Middle frontal gyrus (tissue), 1 donor: ENCODE results near the gene LRRC3.

Source experiments
- DNase-seq: peaks from one replicate; pipeline ENCODE4 v3.0.0-alpha.2; 2015; ENCODE audit warnings: low spot score; ENCODE audit errors: extremely low spot score

Gene LRRC3

DNA sequence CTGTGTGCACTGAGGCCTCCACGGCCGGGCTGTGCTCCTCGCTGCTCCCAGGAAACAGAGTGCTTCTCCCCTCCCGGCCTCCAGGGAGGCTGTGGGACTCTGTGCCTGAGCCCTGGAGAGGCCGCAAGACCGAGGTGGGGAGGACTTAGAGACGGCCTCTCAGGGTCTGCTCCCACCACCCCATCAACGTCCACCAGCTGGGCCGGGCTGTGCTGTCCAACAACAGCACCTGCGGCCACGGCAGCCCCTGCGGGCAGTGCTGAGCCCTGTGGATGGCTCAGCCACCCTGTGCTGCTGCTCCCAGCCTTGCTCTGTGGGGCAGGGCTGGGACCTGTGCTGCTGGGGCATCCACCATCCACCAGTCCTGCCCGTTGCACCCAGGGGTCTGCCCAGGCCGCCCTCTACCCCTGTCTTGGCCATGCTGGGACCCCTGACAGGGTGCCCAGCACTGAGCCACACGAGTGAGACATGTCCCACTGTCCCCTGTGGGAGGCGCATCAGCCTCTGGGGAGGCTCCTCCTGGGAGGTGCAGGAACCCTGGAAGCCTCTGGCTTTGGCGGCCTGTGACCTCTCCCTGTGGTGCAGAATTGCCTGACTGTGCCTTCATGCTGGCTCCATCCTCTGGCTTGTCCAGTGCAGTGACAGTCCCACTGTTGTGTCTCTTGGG lies 31.2 kb upstream of the LRRC3 start:
- no peak for DNase-seq

DNA sequence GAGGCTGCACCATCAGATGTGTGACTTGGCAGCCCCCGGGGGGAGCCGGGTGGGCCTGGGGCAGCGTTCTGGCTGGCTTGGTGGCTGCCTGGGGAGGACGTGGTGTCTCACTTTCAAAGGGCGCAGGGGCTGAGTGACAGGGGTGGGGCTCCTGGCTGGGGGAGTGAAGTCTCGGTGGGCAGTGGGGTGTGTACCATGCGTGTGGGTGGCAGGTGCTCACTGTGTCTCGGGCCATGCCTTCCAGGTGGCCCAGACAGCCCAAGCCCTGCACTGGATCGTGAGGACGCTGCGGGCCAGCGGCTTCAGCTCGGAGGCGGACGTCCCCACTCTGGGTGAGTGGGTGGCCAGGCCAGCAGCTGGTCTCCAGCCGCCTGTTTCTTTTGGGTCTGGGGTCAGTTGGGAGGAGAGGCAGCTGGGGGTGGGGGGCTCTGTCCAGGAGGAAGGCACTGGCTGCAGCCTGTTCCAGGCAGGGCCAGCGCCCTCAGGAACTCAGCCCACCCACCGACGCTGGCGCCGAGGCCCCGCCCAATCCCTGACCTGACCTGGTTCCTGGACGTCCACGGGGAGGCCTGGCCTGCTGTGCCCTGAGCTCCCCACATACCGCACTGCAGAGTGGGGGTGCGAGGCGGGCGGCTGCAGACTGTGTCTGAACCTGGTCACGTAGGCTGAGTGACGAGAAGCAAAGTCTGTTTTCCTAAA lies 30.6 kb upstream of the LRRC3 start:
- DNase-seq = no peak

DNA sequence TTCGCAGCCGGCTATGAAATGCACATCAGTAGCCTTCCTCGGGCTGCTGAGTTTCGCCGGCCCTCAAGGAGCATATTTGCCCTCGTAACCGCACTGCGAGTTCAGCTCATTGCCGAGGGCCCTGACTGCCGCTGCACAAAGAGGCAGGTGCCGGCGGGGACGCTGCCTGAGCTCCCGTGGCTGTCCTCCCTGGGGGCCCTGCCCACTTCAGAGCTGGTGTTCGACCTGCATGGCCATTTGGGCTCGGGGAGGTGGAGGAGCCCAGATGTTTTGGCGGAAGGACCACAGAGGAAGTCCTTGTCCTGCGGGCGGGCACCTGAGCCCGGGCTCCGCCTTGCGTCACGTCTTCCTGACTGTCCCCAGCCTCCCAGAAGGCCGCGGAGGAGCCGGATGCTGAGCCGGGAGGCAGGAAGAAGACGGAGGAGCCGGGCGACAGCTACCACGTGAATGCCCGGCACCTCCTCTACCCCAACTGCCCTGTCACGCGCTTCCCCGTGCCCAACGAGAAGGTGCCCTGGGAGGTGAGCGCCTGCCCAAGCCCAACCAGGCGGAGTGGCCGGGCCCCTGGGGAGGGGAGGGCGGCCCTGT lies 29.9 kb upstream of the LRRC3 start:
- no peak for DNase-seq

DNA sequence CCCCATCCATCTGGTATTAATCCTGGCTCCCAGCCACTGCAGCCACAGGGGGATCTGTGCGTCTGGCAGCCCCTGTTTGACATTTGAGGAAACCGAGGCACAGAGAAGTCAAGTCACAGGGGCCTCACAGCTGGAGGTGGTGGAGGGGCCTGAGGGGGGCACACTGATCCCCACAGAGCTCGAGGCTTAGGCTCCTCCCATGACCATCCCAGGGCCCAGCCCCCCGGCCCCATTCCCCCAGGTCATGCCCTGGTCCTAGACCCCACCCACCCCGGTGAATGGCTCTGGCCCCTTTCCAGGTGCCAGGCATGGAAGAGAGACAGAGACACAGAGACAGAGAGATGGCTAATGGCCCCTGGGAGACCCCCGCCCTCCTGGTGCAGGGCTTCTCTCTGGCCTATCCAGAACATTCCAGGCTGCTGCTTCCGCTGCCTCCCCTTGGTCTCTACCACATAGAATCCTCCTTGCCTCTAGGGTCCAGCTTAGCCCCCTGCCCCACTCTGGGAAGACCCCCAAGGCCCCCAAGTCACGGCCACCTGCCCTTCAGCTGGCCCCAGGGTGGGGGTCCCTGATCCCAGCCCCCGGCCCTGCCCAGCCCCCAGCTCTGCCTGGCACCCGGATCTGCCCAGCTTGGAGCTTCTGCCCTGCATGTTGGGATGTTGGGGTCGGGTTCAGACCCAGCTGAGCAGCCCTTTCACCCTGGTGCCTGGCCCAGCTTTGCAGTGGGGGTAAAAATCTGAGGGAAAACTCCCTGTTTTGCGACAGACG lies 29.2 kb upstream of the LRRC3 start:
- DNase-seq = no peak

DNA sequence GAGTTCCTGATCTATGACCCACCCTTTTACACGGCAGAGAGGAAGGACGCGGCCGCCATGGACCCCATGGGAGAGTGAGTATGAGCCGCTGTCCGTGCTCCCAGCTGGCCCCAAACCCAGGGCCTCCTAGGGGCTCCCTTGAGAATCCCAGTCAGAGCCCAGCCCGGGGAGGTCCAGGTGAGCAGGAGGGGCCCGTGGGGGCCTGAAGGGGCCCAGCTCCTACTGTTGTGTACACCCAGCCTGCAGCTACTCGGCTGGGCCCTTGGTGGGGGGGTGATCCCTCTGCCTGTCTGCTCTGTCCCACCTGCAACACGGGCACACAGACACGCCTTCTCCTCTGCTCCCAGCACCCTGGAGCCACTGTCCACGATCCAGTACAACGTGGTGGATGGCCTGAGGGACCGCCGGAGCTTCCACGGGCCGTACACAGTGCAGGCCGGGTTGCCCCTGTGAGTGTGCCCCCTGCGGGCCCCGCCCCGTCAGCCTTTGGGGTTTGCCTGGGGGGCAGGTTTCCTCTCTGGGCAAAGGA lies 28.6 kb upstream of the LRRC3 start:
- DNase-seq = no peak

DNA sequence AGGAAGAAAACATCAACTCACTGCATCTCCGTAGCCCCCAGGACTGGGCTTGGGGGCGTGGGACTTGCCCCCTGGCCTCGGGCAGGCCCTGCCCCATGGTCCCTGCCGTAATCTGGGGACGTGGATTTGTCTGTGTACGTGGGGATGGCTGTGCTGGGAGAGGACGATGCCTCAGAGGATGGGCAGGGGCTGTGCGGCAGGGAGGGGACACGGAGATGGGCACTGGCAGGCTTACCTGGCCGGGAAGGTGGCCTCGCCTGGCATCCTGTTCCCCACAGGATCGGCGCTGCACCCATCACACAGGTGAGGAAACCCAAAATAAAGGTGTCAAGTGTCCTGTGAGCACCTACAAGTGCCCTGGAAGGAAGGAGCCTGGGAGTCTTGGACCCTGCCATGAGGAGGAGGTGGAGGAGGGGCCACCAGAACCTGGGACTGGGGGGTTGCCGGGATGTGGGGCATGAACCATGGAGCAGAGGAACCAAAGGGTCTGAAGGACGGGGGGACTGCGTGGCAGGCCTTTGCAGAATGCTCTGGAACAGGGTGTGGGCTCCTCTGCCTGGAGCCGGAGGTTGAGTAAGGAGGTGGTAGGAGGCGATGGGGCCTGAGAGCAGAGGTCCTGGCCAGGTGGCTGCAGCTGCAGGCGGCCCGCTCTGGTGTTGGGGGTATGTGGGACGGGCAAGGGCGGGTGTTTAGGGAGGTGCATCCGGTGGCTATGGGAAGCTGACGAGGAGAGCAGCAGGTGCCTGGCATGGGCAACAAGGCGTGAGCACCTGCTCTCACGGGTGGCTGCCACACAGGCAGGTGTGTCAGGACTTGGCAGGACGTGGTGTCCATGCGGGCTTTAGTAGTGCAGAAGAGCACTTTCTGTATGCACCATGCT lies 27.8 kb upstream of the LRRC3 start:
- no peak for DNase-seq

DNA sequence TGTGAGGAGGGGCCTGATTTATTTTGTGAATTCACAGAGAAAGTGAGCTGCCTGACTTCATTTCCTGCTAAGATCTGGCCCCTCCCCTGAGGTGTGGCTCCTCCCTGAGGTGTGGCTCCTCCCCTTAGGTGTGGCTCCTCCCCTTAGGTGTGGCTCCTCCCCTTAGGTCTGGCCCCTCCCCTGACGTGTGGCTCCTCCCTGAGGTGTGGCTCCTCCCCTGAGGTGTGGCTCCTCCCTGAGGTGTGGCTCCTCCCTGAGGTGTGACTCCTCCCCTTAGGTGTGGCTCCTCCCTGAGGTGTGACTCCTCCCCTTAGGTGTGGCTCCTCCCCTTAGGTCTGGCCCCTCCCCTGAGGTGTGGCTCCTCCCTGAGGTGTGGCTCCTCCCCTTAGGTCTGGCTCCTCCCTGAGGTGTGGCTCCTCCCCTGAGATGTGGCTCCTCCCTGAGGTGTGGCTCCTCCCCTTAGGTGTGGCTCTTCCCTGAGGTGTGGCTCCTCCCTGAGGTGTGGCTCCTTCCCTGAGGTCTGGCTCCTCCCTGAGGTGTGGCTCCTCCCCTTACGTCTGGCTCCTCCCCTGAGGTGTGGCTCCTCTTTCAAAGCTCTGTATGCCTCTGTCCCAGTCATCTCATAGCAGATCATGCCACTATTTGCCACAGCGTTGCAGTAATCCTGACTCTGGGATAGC lies 26.9 kb upstream of the LRRC3 start:
- DNase-seq = no peak

DNA sequence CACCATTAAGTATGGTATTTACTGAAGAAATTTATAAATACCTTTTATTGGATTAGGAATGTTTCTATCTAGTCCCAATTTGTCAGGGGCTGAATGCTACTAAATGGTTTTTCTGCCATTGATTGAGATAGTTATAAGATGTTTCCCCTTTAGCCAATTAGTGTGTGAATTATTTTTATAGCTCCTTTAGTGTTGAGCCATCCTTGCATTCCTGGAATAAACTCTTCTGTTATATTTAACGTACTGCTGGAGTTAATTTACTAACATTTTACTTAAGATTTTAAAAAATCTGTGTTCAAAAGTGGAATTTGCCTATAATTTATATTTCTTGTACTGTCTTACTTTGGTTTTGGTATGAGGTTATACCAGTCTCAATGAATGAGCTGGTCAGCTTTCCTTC lies 25.4 kb upstream of the LRRC3 start:
- no peak for DNase-seq

DNA sequence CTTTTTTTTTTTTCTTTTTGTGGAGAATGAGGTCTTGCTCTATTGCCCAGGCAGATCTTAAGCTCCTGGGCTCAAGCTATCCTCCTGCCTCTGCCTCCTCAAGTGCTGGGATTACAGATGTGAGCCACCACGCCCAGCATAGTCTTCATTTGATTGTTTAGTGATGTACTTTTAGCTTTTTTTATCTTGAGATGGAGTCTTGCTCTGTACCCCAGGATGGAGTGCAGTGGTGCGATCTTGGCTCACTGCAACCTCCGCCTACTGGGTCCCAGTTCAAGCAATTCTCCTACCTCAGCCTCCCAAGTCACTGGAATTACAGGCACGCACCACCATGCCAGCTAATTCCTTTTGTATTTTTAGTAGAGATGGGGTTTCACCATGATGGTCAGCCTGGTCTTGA lies 24.0 kb upstream of the LRRC3 start:
- no peak for DNase-seq

DNA sequence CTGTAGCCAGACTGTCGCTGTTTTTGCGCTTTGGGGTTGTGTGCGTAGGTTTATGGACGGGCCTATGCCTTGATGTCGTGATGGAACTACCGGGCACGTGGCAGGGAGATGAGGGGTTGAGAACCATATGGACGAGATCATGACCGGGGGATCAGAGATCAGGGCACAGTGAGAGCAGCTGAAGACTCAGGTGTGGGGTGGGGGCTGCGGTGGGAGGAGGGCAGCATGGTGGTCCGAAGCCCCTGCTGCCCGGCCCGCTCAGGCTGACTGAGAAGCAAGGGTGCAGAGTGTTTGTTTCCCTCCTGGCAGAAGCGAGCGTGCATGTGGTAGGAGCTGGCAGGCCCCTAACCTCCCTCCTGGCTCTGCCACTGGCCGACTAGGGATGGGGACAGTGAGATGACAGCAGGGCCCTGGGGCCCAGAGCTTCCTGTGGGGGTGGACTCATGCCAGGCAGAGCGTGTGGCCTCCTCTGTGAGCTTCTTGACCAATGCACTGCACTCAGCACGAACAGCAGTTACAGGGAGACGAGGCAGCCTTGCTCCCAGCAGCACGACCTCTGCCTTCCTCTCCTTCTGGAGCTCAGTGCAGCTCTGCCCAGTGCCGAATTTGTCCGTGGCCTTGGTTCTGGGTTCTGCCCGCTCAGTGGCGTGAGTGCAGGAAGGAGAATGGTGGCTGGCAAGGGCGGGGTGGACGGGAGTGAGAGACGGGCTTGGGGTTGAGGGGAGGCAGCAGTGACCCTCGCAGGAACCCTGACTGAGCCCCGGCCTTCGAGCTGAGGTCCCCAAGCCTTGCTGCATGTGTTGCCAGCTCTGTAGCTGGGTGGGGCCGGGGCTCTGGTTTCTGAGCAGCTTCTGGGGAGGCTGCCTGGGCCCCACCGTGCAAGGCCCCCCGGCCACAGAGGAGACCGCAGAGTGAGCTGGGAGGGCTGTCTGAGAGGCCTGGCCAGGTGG lies 22.2 kb upstream of the LRRC3 start:
- DNase-seq = no peak

DNA sequence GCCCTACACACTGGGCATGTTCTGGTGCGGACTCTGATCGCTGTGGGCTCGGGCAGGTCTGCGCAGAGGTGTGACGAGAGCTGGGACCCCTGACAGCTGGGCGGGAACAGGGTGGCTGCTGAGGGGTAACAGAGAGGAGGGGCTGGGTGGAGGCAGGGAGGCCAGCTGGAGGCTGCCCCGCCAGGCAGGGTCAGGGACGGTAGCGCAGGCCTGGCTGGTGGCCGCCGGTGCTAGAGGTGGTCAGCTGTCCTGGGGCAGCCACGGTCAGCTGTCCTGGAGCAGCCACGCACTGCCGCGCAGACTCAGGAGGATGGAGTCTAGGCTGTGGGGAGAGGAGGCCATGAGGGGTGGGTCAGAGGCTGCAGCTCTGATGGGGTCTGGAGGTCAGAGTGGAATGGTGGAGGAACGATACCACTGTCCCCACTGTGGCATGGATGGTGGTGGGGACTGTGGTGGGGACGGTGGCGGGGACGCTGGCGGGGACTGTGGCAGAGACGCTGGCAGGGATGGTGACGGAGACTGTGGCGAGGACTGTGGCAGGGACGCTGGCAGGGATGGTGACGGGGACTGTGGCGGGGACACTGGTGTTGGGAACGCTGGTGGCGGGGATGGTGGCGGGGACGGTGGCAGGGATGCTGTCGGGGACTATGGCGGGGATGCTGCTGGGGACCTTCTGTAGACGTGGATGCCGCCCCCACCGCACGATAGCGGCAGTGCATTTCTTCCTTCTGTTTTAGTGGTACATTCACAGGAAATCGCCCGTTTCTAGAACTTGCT lies 21.3 kb upstream of the LRRC3 start:
- DNase-seq = no peak

DNA sequence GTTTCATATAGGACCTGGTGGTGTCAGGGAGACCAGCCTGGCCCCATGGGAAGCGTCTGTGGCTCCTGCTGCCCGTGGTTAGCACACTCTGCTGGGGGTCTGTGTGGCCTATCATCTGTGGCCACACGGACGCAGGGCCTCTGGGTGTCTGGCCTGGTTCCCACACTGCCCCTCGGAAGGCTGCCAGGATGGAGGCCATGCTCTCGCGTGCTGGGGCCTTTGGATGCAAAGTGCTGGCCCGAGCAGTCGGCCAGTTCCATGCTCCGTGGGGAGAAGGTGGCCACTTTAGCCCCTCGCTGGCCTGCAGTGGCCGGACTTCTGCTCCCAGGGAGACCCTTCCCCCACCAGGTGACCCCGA lies 20.8 kb upstream of the LRRC3 start:
- DNase-seq = no peak

DNA sequence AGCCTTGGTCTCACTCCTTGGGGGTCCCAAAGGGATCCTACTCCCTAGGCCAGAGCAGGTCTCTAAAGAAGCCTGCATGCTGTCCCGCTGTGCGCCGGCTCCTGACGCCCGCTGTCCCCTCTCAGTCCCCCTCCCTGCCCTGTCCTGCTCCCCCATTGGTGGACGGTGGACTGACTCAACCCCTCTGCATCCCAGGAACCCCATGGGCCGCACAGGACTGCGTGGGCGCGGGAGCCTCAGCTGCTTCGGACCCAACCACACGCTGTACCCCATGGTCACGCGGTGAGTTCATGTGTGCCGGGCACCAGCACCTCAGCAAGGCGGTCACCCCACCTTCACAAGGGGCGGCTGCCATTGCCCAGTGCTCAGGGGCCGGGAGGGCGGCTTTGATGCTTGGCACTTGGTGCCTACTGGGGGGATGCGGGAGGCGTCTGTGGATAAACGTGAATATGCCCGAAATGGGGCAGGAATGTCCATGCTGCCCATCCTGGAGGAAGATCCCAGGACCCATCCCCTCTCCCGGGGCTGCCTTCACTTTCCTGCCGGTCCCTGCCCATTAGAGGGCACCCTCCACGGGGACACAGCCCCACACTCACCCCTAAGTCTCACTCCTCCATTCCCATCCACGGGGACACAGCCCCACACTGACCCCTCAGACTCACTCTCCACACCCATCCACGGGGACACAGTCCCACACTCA lies 20.2 kb upstream of the LRRC3 start:
- DNase-seq = no peak

DNA sequence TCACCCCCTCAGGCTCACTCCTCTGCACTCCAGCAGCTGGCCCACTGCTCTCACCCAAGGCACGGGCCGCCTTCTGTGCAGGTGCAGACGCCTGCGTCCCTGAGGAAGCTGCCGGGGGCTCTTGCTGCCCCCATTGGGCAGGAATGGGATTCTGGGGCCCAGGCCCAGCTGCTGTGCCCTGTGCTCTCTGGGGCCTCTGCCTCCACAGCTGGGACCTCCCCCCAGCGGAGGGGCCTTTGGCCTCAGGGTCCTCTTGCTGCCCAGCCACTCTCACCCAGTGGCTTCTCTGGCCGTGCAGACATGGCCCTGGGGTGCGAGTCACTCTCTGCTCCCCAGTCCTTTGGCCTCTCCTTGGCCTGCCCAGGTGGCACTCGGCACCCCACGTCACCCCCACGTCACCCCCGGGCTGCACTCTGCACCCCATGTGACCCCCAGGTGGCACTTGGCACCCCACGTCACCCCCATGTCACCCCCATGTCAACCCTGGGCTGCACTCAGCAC lies 19.1 kb upstream of the LRRC3 start:
- DNase-seq = no peak

DNA sequence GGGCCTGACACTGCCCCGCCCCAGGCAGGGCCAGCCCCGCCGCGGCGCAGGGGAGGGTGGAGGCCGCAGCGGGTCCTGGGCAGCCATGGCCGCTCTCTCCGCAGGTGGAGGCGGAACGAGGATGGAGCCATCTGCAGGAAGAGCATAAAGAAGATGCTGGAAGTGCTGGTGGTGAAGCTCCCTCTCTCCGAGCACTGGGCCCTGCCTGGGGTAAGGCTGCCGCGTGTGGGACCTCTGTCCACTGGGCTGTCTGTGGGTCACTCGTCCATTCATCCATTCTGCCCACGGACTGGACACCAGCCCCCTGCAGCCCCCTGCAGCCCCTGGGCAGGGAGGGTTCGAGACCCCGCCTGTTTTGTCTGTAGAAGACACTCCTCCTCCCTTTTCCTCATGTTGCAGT lies 18.4 kb upstream of the LRRC3 start:
- no peak for DNase-seq

DNA sequence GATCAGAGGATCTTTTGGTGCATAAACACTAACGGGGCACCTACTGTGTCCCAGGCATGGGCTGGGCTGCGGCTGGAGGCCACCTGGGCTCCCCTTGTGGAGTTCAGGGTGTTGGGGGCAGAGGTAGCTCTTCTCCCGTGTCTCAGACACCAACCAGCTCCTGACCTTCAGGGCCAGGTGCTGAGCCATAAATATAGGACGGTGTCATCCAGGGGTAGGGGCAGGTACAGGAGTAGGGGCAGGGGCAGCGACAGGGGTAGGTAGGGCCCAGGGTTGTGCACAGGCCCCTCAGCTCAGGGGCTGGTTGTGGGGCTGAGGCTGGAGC lies 18.0 kb upstream of the LRRC3 start:
- no peak for DNase-seq

DNA sequence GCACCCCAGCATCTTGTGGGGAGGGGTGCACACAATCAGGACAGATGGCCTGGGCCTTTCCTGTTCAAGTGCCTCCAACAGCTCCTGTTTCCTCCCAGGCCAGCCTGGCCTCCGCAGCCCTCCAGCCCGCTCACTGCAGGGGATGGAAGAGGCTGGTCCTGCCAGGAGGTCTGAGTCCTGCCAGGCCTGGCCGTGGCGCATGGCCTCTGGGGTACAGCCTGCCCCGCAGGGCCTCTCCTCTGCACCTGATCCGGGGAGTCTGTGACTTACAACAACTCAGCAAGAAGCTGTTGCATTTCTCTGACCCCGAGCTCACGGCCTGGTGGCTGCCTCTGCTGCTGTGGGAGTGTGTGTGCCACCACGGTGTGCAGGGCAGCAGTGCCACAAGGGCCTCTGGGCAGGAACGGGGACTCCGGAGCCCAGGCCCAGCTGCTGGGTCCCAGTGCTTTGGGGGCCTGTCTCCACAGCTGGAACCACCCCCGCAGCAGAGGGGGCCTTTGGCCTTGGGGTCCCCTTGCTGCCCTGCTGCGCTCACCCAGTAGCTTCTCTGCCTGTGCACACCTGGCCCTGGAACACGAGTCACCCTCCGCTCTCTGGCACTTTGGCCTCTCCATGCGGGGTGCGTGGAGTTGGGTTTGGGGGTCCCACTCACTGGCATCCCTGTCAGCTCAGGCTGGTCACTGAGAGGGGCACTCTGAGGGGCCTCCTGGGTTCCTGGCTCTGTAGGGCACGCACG lies 17.4 kb upstream of the LRRC3 start:
- no peak for DNase-seq
